PC-9 (cell line): ENCODE results near the gene NUBPL. TPM values are rescaled to one million over a fixed set of nuclear protein-coding genes. Genes with fewer than 3 reads are reported as not detected.
A peak's percentile ranks its signal among the peaks of the same experiment; 100 is the strongest.

Source experiments
- Bru-seq: library from RNA; stranded (reverse); fragments of 400-500 nt; gene quantifications from one replicate; lab custom pipeline; 2021; lab: Mats Ljungman, UMichigan
- BruChase-seq, 2 experiments: library from RNA; stranded (reverse); fragments of 400-500 nt; gene quantifications; one replicate each; lab custom pipeline; 2021; lab: Mats Ljungman, UMichigan
- BruUV-seq: library from RNA; stranded (reverse); fragments of 400-500 nt; replicated peaks from 2 replicates; lab custom pipeline; 2021; lab: Mats Ljungman, UMichigan
- CTCF ChIA-PET: fragments of 300-600 bp; sonication (Branson Sonifier 250); formaldehyde crosslinking; loops from one replicate; lab custom pipeline; 2022; ENCODE audit warnings: antibody characterized with exemption; lab: Charles Lee
- POLR2A ChIA-PET: fragments of 300-600 bp; sonication (Branson Sonifier 250); formaldehyde crosslinking; loops from one replicate; lab custom pipeline; 2022; ENCODE audit warnings: antibody characterized with exemption; ENCODE audit not compliant: unreplicated experiment; lab: Charles Lee
- DNase-seq, 2 experiments: peaks; one replicate each; pipeline versions ENCODE4 v3.0.0 to v3.0.0-alpha.2; 2015 to 2022; ENCODE audit warnings: mixed read lengths in 1 of 2
- H2AFZ ChIP-seq: fragments of 200-600 bp; sonication (generic); 2 replicates; pipeline ENCODE4 v1.8.1; 2017; ENCODE audit warnings: antibody characterized with exemption
- H3F3A ChIP-seq: fragments of 200-600 bp; sonication (generic); 2 replicates; pipeline ENCODE4 v1.8.1; 2017; ENCODE audit warnings: antibody characterized with exemption, mild to moderate bottlenecking, low read depth; ENCODE audit not compliant: insufficient read depth
- H3K27ac ChIP-seq: fragments of 200-600 bp; sonication (generic); 2 replicates; pipeline ENCODE4 v1.6.1; 2016; ENCODE audit warnings: mixed run types
- H3K27me3 ChIP-seq: fragments of 200-600 bp; sonication (generic); 2 replicates; pipeline ENCODE4 v1.6.1; 2016; ENCODE audit warnings: low read depth, mixed run types; ENCODE audit not compliant: insufficient read depth
- H3K36me3 ChIP-seq: fragments of 200-600 bp; sonication (generic); 2 replicates; pipeline ENCODE4 v1.6.1; 2016; ENCODE audit warnings: low read depth, mixed run types
- H3K4me1 ChIP-seq: fragments of 200-600 bp; sonication (generic); replicated peaks from 2 replicates; pipeline ENCODE4 v1.6.1; 2016; ENCODE audit warnings: mixed run types; ENCODE audit not compliant: insufficient read depth
- H3K4me2 ChIP-seq: fragments of 200-600 bp; sonication (generic); 2 replicates; pipeline ENCODE4 v1.6.1; 2017; ENCODE audit warnings: mixed run types
- H3K4me3 ChIP-seq: fragments of 200-600 bp; sonication (generic); 2 replicates; pipeline ENCODE4 v1.6.1; 2016; ENCODE audit warnings: mixed run types
- H3K79me2 ChIP-seq: fragments of 200-600 bp; sonication (generic); 2 replicates; pipeline ENCODE4 v1.6.1; 2017; ENCODE audit warnings: low read depth, mixed run types
- H3K9me2 ChIP-seq: fragments of 200-600 bp; sonication (generic); 2 replicates; pipeline ENCODE4 v1.8.1; 2017; ENCODE audit warnings: mild to moderate bottlenecking; ENCODE audit not compliant: insufficient read depth
- H3K9me3 ChIP-seq: fragments of 200-600 bp; sonication (generic); 2 replicates; pipeline ENCODE4 v1.8.1; 2016; ENCODE audit warnings: low read depth; ENCODE audit not compliant: insufficient read depth
- H4K20me1 ChIP-seq: fragments of 200-600 bp; sonication (generic); 2 replicates; pipeline ENCODE4 v1.8.1; 2017; ENCODE audit not compliant: insufficient read depth
- CTCF ChIP-seq: fragments of 200-600 bp; sonication (generic); conservative IDR thresholded peaks from 2 replicates; pipeline ENCODE4 v1.6.1; 2017; ENCODE audit warnings: mixed run types, antibody characterized with exemption, mild to moderate bottlenecking, moderate library complexity
- EZH2 ChIP-seq: fragments of 200-600 bp; sonication (generic); IDR thresholded peaks from 2 replicates; pipeline ENCODE4 v1.8.0; 2017; ENCODE audit warnings: antibody characterized with exemption, low read depth
- intact Hi-C: fragments of 100-400 bp; cut with micrococcal nuclease; formaldehyde crosslinking; loops from one replicate; pipeline ENCODE4 v1.10.0; 2022; ENCODE audit not compliant: unreplicated experiment
- long read RNA-seq: library from polyadenylated mRNA; stranded (forward); transcript quantifications from one replicate; pipeline ENCODE4 v2.0.0, GENCODE V29; 2022
- total RNA-seq: library from RNA; stranded (reverse); gene quantifications from 2 replicates; pipeline ENCODE4 v1.2.3, GENCODE V29; 2021

Gene NUBPL
- total RNA-seq (14.6 and 15.7 TPM in 2 replicates), Bru-seq, nascent RNA (percentile 62 among the genes with signal in this experiment), BruChase-seq, experiment 1, labeled RNA remaining after a 2-hour chase (percentile 63 among the genes with signal in this experiment), BruChase-seq, experiment 2, labeled RNA remaining after a 6-hour chase (percentile 46 among the genes with signal in this experiment)
- long read RNA-seq, transcript NUBPL-201 (11 exons, 3,049 nt): major isoform, 22 of 25 reads
- long read RNA-seq, partial matches to known transcripts: 0 of 25 reads
- long read RNA-seq, other reads (novel, unspliced or antisense): 3 of 25 reads

GRCh38 chr14:31561155-31561846 is at the start of gene NUBPL:
TSS of gene NUBPL (plus strand) at chr14:31561404. CDS start at chr14:31561440, 36 bp downstream.
- Histone ChIP-seq H3K4me2 (peak within 1 kb of the TSS; percentile 82), H3F3A (no peaks in the 10 kb centered on the region), H3K4me3 (peak within 1 kb of the TSS; percentile 73), H3K9me2 (no peaks in the 10 kb centered on the region), H3K27me3 (no peaks in the 10 kb centered on the region), H4K20me1 (no peaks in the 10 kb centered on the region), H3K27ac (peak within 1 kb of the TSS; percentile 43), H3K36me3 (no peaks in the 10 kb centered on the region), H3K4me1 (no peaks in the 10 kb centered on the region), H3K79me2 (no peaks in the 10 kb centered on the region), H2AFZ (peak within 1 kb of the TSS; percentile 98), H3K9me3 (no peaks in the 10 kb centered on the region)
- intact Hi-C loops: no loop called here
- no peak for TF ChIP-seq EZH2
- TF ChIP-seq CTCF: no peak
- POLR2A ChIA-PET: interaction anchor here (0.6 to 0.7 kb wide), 3 partner anchors 69 to 728 kb away, joined by 4 to 9 read pairs (median 4); no protein-coding TSS in a partner anchor
- CTCF ChIA-PET: interaction anchor here (0.6 kb wide), 1 partner anchor 839 kb away, joined by 3 read pairs; no protein-coding TSS in a partner anchor
- peak; percentile 74 to 86 for DNase-seq
- TSS peak; percentile 67 for BruUV-seq

- H3K27me3 ChIP-seq: no peaks in the 10 kb centered on the region
- no peaks in the 10 kb centered on the region for H3K79me2 ChIP-seq
- H3K4me1 ChIP-seq: no peaks in the 10 kb centered on the region
- H3K9me2 ChIP-seq: no peaks in the 10 kb centered on the region
- BruUV-seq: no TSS peak
- H3K4me3 ChIP-seq: no peak overlapping the region
- H3K9me3 ChIP-seq: no peaks in the 10 kb centered on the region
- H3K27ac ChIP-seq: no peak overlapping the region
- no peak overlapping the region for H3K4me2 ChIP-seq
- ChIA-PET POLR2A (no interaction called here), CTCF (no interaction called here)
- no peaks in the 10 kb centered on the region for H3F3A ChIP-seq
- intact Hi-C loops: no loop called here
- H4K20me1 ChIP-seq: no peaks in the 10 kb centered on the region
- DNase-seq: no peak
- H3K36me3 ChIP-seq: no peaks in the 10 kb centered on the region
- TF ChIP-seq EZH2: no peak
- no peak overlapping the region for H2AFZ ChIP-seq
Observed at GRCh38 chr14:31527087-31527486, 34.1 kb upstream of the NUBPL start.

- TF ChIP-seq EZH2 (no peak), CTCF (no peak)
- CTCF ChIA-PET: no interaction called here
- no peaks in the 10 kb centered on the region for H3K9me3 ChIP-seq
Observed at GRCh38 chr14:31527546-31527945, 33.7 kb upstream of the NUBPL start.

More at GRCh38 chr14:31527546-31527945, 33.7 kb upstream of the NUBPL start:
- no peaks in the 10 kb centered on the region for H3K9me2 ChIP-seq
- H3K4me1 ChIP-seq: no peaks in the 10 kb centered on the region
- no TSS peak for BruUV-seq
- H3K27ac ChIP-seq: no peak overlapping the region
- POLR2A ChIA-PET: interaction anchor here (0.7 kb wide), 1 partner anchor 522 kb away, joined by 3 read pairs; no protein-coding TSS in a partner anchor
- intact Hi-C loops: no loop called here
- H3K79me2 ChIP-seq: no peaks in the 10 kb centered on the region
- no peaks in the 10 kb centered on the region for H4K20me1 ChIP-seq
- no peaks in the 10 kb centered on the region for H3K36me3 ChIP-seq
- no peaks in the 10 kb centered on the region for H3K27me3 ChIP-seq
- H3K4me2 ChIP-seq: no peak overlapping the region
- H2AFZ ChIP-seq: no peak overlapping the region
- H3F3A ChIP-seq: no peaks in the 10 kb centered on the region
- no peak overlapping the region for H3K4me3 ChIP-seq
- DNase-seq: no peak
